CD4-positive, CD25-positive, alpha-beta regulatory T cell (primary cell): Measurements from ENCODE around the gene CHCHD10. TPM values are rescaled to one million over a fixed set of nuclear protein-coding genes. Genes with fewer than 3 reads are reported as not detected.

Experiments used
- ATAC-seq, 2 donors: fragments of 150-1000 bp; cut with Tn5 transposase; one replicate each; pipeline ENCODE4 v1.10.0; 2021; ENCODE audit warnings: low read depth in 2 of 2, moderate number of reproducible peaks in 2 of 2, moderate library complexity in 1 of 2
- DNase-seq, 3 donors: peaks; one replicate each; pipeline versions ENCODE4 v3.0.0 to v3.0.0-alpha.2; 2012 to 2022; ENCODE audit warnings: mixed read lengths in 1 of 3
- H3K27ac ChIP-seq: one replicate; pipeline ENCODE4 v1.7.0; 2013; ENCODE audit warnings: mild to moderate bottlenecking, low read length; ENCODE audit not compliant: insufficient read depth, poor library complexity, severe bottlenecking
- H3K27me3 ChIP-seq: one replicate; pipeline ENCODE4 v1.7.0; 2013; ENCODE audit warnings: low read length; ENCODE audit not compliant: control insufficient read depth, insufficient read depth
- H3K36me3 ChIP-seq: one replicate; pipeline ENCODE4 v1.7.0; 2013; ENCODE audit warnings: mild to moderate bottlenecking, low read length, moderate library complexity; ENCODE audit not compliant: control insufficient read depth, insufficient read depth
- H3K4me1 ChIP-seq: 2 replicates; pipeline ENCODE4 v1.7.0; 2013; ENCODE audit warnings: mild to moderate bottlenecking, low read length; ENCODE audit not compliant: insufficient read depth, control insufficient read depth, poor library complexity, severe bottlenecking
- H3K4me3 ChIP-seq: one replicate; pipeline ENCODE4 v1.7.0; 2013; ENCODE audit warnings: low read depth, mild to moderate bottlenecking, low read length, moderate library complexity
- H3K9me3 ChIP-seq, 2 experiments: 1 replicate in 1 of 2; 2 replicates in 1 of 2; pipeline ENCODE4 v1.7.0; 2013; ENCODE audit warnings: low read length in 2 of 2, mild to moderate bottlenecking in 1 of 2, moderate library complexity in 1 of 2; ENCODE audit not compliant: control insufficient read depth in 2 of 2
- H3K27ac Mint-ChIP-seq, 3 donors: one replicate each; pipeline ENCODE4 v1.8.0; 2020 to 2022; ENCODE audit warnings: mild to moderate bottlenecking in 3 of 3, mixed read lengths in 3 of 3, moderate library complexity in 2 of 3
- H3K27me3 Mint-ChIP-seq: one replicate; pipeline ENCODE4 v1.8.0; 2022; ENCODE audit warnings: mild to moderate bottlenecking, mixed read lengths
- H3K36me3 Mint-ChIP-seq: one replicate; pipeline ENCODE4 v1.8.0; 2020; ENCODE audit warnings: mixed read lengths
- H3K4me1 Mint-ChIP-seq, 4 donors: one replicate each; pipeline ENCODE4 v1.8.0; 2020 to 2022; ENCODE audit warnings: mixed read lengths in 4 of 4, mild to moderate bottlenecking in 1 of 4
- H3K4me3 Mint-ChIP-seq, 4 donors: one replicate each; pipeline ENCODE4 v1.8.0; 2020 to 2022; ENCODE audit warnings: mild to moderate bottlenecking in 4 of 4, mixed read lengths in 4 of 4, moderate library complexity in 3 of 4
- H3K9me3 Mint-ChIP-seq, 7 donors: one replicate each; pipeline ENCODE4 v1.8.0; 2020 to 2022; ENCODE audit warnings: mixed read lengths in 7 of 7, mild to moderate bottlenecking in 3 of 7, moderate library complexity in 2 of 7
- polyA plus RNA-seq, 4 donors: library from polyadenylated mRNA; unstranded; fragments of 300-500 nt; fragmentation: Illumina TruSeq; gene quantifications; one replicate each; pipeline ENCODE4 v1.2.3, GENCODE V29; 2021
- total RNA-seq: library from RNA; stranded (reverse); gene quantifications from one replicate; pipeline ENCODE4 v1.2.3, GENCODE V29; 2022

CHCHD10 gene
- total and polyA plus RNA-seq, 5 donors from 2014 or later = 16.3 to 31.7 (median 23.1) TPM

DNA sequence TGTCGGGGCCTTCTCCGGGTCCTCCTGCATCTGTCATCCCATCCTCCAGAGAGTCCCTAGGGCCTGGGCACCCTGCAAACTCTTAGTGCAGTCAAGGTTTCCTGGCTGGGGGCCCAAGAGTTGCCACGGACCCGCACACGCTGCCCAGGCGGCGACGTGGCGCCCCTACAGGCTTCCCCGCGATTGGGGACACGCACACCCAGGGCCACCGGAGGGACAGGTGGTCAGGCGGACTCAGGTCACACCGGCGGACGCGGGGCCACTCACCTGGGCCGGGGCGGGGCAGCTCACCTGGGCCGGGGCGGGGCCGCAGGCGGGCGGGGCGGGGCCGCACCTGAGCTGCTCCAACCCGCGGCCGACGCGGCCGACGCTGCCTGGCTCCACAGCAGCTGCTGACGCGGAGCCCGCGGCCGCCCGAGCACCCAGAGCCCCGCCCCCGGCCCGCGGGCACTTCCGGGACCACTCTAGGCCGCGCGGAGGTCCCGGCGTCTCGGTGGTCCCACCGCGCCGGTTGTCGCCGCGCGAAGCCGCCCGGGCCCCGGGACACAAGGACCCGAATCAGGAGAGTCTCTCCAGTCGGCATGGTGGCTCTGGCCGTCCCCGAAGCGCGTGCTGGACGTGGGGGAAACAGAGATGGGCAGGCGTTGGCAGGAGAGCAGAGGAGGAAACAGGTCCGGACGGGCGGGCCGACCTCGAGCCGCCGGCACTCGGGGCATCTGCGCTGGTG lies 16.9 kb downstream of the CHCHD10 start, which contains the start of gene ZNF70:
Gene ZNF70, minus strand, starts transcription at position 399 of the 727 bp plus-strand sequence. CDS start 5,972 bp downstream, outside the sequence.
- Histone ChIP-seq H3K4me3 (peak within 1 kb of the TSS; percentile 74), H3K9me3 (no peaks in the 10 kb centered on the region), H3K27me3 (no peaks in the 10 kb centered on the region), H3K4me1 (peaks cover 14% of the 10 kb centered on the region), H3K36me3 (no peaks in the 10 kb centered on the region), H3K27ac (peak within 1 kb of the TSS; percentile 43)
- Mint-ChIP-seq H3K4me3 (peak within 1 kb of the TSS; percentile 81 to 88 (median 86)), H3K27ac (peak within 1 kb of the TSS; percentile 72 to 85 (median 82)), H3K27me3 (peaks cover 7% of the 10 kb centered on the region), H3K9me3 (peaks cover 0 to 4% (median 0%) of the 10 kb centered on the region in 7 donors), H3K36me3 (peaks cover 6% of the 10 kb centered on the region), H3K4me1 (peaks cover 0 to 15% (median 10%) of the 10 kb centered on the region in 4 donors)
- DNase-seq = peak; percentile 80 to 91 (median 88)
- ATAC-seq = peak; percentile 97 to 99

DNA sequence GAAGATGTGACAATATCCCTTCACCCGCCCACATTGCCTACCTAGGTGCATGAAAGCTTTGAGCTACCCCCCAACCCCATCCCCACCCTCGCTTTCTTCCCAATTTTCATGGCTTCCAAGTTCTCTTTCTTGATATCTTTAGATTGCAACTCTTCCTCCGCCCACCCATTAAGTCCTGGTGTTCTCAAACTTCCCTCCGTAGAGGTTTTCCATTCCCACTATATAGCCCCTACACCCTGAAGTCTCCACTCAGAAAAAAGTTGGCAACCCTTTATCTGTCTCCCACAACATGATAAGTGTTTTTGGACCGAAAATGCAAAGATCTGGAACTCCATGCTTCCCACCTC lies 17.4 kb downstream of the CHCHD10 start:
- H3K4me1 ChIP-seq = peaks cover 14% of the 10 kb centered on the region
- H3K4me3 Mint-ChIP-seq = peak overlapping the region; percentile 78 to 86 (median 80)
- peaks cover 8% of the 10 kb centered on the region for H3K36me3 Mint-ChIP-seq
- H3K9me3 ChIP-seq = no peaks in the 10 kb centered on the region
- H3K4me1 Mint-ChIP-seq = peaks cover 0 to 15% (median 9%) of the 10 kb centered on the region in 4 donors
- no peak for DNase-seq
- H3K27me3 Mint-ChIP-seq = peaks cover 7% of the 10 kb centered on the region
- H3K9me3 Mint-ChIP-seq = peaks cover 0 to 4% (median 0%) of the 10 kb centered on the region in 7 donors
- H3K27ac Mint-ChIP-seq = peak overlapping the region; percentile 15 to 85 (median 82)
- H3K27me3 ChIP-seq = no peaks in the 10 kb centered on the region
- H3K4me3 ChIP-seq = peak overlapping the region; percentile 74
- no peak for ATAC-seq
- H3K27ac ChIP-seq = peak overlapping the region; percentile 43
- no peaks in the 10 kb centered on the region for H3K36me3 ChIP-seq

DNA sequence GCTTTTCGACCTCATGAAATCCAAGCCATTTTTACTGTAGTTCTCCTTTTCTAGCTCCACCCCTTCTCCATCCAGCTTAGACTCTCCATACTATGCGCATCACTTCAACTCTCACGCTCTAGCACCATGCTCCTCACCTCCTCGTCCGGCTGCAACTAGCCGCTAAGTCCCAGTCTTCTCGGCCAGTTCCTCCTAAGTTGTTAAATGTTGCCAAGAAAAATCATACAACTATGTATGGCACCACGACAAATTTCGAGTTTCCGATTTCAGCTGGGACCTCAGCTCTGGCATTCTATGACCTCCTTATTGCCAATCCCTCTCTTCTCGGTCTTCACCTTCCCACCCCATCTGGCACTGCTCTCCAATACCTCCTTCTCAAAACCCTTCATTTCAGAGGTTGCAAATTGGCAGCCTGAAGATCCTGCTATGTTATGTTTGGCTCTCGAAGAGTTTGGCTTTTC lies 17.9 kb downstream of the CHCHD10 start:
- Mint-ChIP-seq H3K4me1 (peaks cover 0 to 15% (median 9%) of the 10 kb centered on the region in 4 donors), H3K27me3 (peaks cover 7% of the 10 kb centered on the region), H3K9me3 (peaks cover 0 to 4% (median 0%) of the 10 kb centered on the region in 7 donors), H3K36me3 (peaks cover 13% of the 10 kb centered on the region), H3K27ac (peak overlapping the region in 1 of 3 donors; percentile 15), H3K4me3 (peak overlapping the region; percentile 78 to 86 (median 80))
- DNase-seq = no peak
- Histone ChIP-seq H3K36me3 (no peaks in the 10 kb centered on the region), H3K27me3 (no peaks in the 10 kb centered on the region), H3K4me1 (peaks cover 14% of the 10 kb centered on the region), H3K27ac (no peak overlapping the region), H3K4me3 (peak overlapping the region; percentile 74), H3K9me3 (no peaks in the 10 kb centered on the region)
- ATAC-seq = no peak

DNA sequence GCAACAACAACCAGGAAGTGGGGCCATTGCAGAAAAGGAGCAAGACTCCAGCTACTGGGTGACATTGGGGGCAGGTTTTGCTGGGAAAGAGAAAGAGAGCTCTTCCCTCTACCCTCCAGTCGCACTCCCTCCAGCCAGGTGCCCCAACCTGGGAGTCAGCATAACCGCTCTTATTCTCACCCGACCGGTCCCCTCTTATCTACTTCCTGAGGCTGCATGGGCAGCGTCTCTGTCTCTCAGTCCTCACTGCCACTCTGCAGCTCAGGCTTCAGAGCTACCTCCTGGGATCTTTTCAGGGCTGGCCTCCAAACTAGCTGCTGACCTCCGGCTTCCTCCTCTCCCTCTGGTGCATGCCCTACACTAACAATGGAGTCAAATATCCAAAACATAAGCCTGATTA lies 22.0 kb downstream of the CHCHD10 start:
- H3K4me3 ChIP-seq = no peak overlapping the region
- H3K4me1 Mint-ChIP-seq = peaks cover 0 to 12% (median 5%) of the 10 kb centered on the region in 4 donors
- H3K36me3 Mint-ChIP-seq = peaks cover 29% of the 10 kb centered on the region
- DNase-seq (no peak), ATAC-seq (no peak)
- no peak overlapping the region for H3K27ac ChIP-seq
- H3K27me3 Mint-ChIP-seq = peaks cover 4% of the 10 kb centered on the region
- peaks cover 2 to 4% of the 10 kb centered on the region in 2 experiments for H3K9me3 ChIP-seq
- H3K4me1 ChIP-seq = peaks cover 8% of the 10 kb centered on the region
- peaks cover 0 to 4% (median 0%) of the 10 kb centered on the region in 7 donors for H3K9me3 Mint-ChIP-seq
- H3K27me3 ChIP-seq = no peaks in the 10 kb centered on the region
- peaks cover 19% of the 10 kb centered on the region for H3K36me3 ChIP-seq
- peak overlapping the region in 1 of 4 donors; percentile 58 for H3K4me3 Mint-ChIP-seq
- no peak overlapping the region for H3K27ac Mint-ChIP-seq

DNA sequence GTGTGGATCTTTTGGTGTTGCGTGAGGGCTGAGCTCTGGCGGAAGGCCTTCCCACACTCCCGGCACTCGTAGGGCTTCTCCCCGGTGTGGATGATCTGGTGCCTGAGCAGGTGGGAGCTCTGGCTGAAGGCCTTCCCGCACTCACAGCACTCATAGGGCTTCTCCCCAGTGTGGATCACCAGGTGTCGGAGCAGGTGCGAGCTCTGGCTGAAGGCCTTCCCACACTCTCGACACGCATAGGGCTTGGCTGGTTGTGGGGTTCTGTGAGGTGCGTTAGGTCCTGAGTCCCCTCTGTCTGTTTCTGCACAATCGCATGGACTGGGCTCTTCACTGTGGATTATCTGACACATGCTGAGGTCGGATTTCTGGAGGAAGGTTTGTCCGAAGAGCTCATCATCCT lies 23.3 kb downstream of the CHCHD10 start:
- Mint-ChIP-seq H3K27ac (no peak overlapping the region), H3K4me1 (peaks cover 0 to 3% (median 0%) of the 10 kb centered on the region in 4 donors), H3K36me3 (peaks cover 24% of the 10 kb centered on the region), H3K9me3 (peaks cover 0 to 4% (median 0%) of the 10 kb centered on the region in 7 donors), H3K27me3 (no peaks in the 10 kb centered on the region), H3K4me3 (no peak overlapping the region)
- no peak overlapping the region for H3K27ac ChIP-seq
- no peak overlapping the region for H3K4me3 ChIP-seq
- H3K36me3 ChIP-seq = peaks cover 19% of the 10 kb centered on the region
- H3K4me1 ChIP-seq = no peaks in the 10 kb centered on the region
- ATAC-seq = no peak
- H3K9me3 ChIP-seq = peaks cover 2 to 4% of the 10 kb centered on the region in 2 experiments
- DNase-seq = no peak
- H3K27me3 ChIP-seq = no peaks in the 10 kb centered on the region

DNA sequence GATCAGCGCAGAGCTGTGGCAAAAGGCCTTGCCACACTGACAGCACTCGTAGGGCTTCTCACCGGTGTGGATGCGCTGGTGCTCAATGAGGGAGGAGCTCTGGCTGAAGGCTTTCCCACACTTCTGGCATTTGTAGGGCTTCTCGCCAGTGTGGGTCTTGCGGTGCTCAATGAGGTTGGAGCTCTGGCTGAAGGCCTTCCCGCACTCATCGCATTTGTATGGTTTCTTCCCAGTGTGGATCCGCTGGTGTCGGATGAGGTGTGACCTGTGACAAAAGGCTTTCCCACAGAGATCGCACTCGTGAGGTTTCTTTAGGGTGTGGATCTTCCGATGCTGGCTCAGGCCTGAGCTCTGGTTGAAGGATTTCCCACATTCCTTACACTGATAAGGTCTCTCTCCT lies 23.8 kb downstream of the CHCHD10 start:
- peaks cover 2 to 4% of the 10 kb centered on the region in 2 experiments for H3K9me3 ChIP-seq
- H3K4me3 Mint-ChIP-seq = no peak overlapping the region
- no peaks in the 10 kb centered on the region for H3K4me1 ChIP-seq
- H3K27ac ChIP-seq = no peak overlapping the region
- H3K9me3 Mint-ChIP-seq = peaks cover 0 to 4% (median 0%) of the 10 kb centered on the region in 7 donors
- DNase-seq = no peak
- ATAC-seq = no peak
- no peak overlapping the region for H3K4me3 ChIP-seq
- peaks cover 24% of the 10 kb centered on the region for H3K36me3 Mint-ChIP-seq
- peaks cover 0 to 3% (median 0%) of the 10 kb centered on the region in 4 donors for H3K4me1 Mint-ChIP-seq
- no peak overlapping the region for H3K27ac Mint-ChIP-seq
- H3K27me3 ChIP-seq = no peaks in the 10 kb centered on the region
- peaks cover 19% of the 10 kb centered on the region for H3K36me3 ChIP-seq
- H3K27me3 Mint-ChIP-seq = no peaks in the 10 kb centered on the region

DNA sequence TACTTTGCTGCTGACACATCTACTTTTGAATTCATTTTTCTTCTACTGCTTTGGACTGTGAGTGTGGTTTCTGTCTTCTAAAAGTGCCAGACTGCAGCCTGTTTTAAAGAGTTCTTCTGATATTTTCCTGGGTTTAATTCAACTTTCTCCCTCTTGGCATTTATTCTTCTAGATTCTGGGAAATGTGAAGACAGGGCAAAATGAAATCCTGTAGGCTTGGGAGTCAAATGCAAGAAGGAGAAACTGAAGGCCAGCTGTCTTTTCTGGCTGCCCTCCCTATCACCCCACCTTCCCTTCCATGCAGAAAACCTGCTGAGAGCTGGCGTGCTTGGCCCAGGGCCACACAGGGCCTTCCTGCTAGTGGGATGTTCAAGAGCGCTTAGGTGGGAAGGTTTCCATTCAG lies 24.5 kb downstream of the CHCHD10 start:
- Mint-ChIP-seq H3K4me3 (no peak overlapping the region), H3K27ac (no peak overlapping the region), H3K36me3 (peaks cover 24% of the 10 kb centered on the region), H3K27me3 (no peaks in the 10 kb centered on the region), H3K9me3 (peaks cover 0 to 4% (median 0%) of the 10 kb centered on the region in 7 donors), H3K4me1 (peaks cover 0 to 3% (median 0%) of the 10 kb centered on the region in 4 donors)
- peaks cover 19% of the 10 kb centered on the region for H3K36me3 ChIP-seq
- peaks cover 2 to 4% of the 10 kb centered on the region in 2 experiments for H3K9me3 ChIP-seq
- H3K27ac ChIP-seq = no peak overlapping the region
- H3K27me3 ChIP-seq = no peaks in the 10 kb centered on the region
- H3K4me1 ChIP-seq = no peaks in the 10 kb centered on the region
- no peak overlapping the region for H3K4me3 ChIP-seq
- DNase-seq (no peak), ATAC-seq (no peak)
